Ammon's horn (tissue), 1 donor: ENCODE measurements around the gene TMEM120B.
"Not testable (repeated sequence)": the region's sequence is repeated elsewhere in the genome, so short reads cannot be mapped to it uniquely, and the experiment has no call there.

ENCODE experiments used
- DNase-seq: peaks from one replicate; pipeline ENCODE4 v3.0.0-alpha.2; 2016; ENCODE audit warnings: low spot score

Gene TMEM120B

GRCh38 chr12:121709478-121709961, 3.0 kb upstream of the TMEM120B start:
- no peak for DNase-seq

DNA sequence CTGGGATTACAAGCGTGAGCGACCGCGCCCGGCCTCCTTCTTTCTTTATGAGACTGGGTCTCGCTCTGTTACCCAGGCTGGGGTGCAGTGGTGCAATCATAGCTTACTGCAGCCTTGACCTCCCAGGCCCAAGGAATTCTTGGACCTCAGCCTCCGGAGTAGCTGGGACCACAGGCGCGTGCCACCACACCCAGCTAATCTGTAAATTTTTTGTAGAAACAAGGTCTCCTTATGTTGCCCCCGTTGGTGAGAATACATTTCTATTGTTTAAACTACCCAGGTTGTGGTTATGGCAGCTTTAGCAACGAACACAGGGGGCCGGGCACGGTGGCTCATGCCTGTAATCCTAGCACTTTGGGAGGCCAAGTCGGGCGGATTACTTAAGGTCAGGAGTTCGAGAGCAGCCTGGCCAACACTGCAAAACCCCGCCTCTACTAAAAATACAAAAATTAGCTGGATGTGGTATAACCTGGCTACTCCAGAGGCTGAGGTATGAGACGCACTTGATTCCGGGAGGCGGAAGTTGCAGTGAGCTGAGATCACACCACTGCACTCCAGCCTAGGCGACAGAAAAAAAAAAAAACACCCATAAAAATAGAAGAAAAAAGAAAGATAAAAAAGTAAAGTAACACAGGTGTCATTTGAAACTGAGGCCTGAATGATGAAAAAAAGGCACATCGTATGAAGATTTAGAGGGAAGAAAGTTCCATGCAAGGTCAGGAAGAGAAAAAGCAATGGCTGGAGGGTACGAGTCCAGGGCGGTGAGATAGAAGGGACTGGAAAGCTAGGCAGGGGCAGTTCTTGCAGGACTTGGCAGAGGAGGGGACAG, 977 bp upstream of the TMEM120B start:
- no peak for DNase-seq

DNA sequence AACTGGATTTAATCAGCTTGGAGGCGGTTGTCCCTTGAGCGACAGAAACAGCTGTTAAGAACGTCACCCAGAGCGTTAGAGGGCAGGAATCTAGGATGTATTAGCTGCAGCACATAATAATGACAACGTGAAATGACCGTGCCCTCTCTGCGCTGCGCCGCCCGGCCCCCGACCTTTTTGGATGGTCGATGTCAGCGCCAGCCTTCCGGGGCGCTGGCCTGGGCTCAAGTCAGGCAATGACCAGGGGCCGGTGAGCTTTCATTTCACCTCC, 427 bp upstream of the TMEM120B start:
- peak; percentile 40 for DNase-seq

GRCh38 chr12:121713257-121713777, 765 bp downstream of the TMEM120B start:
- DNase-seq: peak; percentile 13

DNA sequence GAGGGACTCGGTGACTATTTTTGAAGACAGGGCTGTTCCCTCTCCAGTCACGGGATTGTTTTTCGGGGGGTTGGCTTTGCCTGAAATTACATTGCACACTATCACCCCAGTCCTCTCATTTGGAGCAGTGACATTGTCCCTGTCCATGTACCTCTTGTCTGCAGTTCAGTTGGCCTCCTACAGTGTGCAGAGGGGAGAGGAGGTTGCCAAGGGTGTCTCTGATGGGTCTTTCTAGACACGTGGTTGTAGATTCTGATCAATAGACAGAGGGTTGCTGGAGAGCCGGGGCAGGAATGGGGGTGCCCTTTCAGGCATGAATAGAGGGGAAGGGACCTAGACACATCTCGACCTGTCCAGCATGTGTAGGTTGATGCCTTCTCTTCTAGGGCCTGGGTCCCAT, 1.2 kb downstream of the TMEM120B start:
- no peak for DNase-seq

DNA sequence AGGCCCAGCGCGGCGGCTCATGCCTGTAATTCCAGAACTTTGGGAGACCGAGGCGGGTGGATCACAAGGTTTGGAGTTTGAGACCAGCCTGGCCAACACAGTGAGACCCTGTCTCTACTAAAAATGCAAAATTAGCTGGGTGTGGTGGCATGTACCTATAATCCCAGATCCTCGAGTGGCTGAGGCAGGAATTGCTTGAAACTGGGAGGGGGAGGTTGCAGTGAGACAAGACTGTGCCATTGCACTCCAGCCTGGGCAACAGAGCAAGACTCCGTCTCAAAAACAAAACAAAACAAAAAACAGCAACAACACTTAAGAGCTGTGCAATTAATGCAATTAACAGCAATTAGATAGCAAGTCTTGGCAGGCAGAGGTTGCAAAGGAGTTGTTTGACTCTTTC, 2.5 kb downstream of the TMEM120B start:
- not testable (repeated sequence) for DNase-seq

DNA sequence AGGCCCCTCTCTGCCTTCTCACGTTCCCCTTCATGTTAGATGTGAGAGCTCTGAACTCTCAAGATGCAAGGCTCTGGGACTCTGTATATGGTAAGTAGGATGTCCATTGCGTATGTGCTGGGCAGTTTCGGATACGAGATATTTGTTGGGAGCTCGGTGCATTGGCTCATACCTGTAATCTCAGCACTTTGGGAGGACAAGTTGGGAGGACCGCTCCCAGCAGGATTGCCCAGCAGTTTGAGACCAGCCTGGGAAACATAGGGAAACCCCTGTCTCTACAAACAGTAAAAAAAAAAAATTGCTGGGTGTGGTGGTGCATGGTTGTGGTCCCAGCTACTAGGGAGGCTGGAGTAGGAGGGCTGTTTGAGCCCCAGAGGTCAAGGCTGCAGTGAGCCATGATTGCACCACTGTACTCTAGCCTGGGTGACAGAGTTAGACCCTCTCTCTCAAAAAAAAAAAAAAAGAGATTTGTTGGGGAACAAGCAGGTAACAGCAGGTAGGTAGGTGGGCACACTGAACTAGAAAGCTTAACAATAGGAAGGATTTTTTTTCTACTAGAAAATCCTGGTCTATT, 3.4 kb downstream of the TMEM120B start:
- no peak for DNase-seq

DNA sequence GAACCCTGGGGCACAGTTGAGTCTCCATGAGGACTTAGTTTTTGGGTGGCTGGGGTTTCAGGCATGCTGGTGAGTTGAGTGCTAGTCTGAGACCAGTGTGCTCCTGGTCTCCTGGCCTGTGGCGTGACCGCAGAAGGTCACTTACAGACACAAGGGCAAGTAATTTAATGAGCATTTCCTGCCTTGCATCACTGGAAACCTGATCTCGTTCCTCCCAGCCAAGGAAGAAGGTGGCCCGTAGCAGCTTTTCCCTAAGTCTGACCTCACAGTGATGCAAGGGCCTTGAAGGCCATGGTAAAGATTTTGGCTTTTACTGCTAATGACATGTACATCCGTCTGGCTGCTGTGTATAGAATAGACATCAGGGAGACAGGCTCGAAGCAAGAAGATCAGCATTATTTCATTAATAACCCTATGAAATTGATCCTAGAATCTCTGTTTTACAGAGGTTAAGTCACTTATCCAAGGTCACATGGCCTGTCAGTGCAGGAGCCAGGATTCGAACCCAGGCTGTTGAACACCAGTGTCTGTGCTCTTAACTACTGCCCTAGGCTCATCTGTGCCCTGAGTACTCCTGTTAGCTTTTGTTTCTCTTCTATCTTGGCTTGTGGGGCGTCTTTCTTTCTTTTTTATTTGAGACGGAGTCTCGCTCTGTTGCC, 4.6 kb downstream of the TMEM120B start:
- DNase-seq: no peak

DNA sequence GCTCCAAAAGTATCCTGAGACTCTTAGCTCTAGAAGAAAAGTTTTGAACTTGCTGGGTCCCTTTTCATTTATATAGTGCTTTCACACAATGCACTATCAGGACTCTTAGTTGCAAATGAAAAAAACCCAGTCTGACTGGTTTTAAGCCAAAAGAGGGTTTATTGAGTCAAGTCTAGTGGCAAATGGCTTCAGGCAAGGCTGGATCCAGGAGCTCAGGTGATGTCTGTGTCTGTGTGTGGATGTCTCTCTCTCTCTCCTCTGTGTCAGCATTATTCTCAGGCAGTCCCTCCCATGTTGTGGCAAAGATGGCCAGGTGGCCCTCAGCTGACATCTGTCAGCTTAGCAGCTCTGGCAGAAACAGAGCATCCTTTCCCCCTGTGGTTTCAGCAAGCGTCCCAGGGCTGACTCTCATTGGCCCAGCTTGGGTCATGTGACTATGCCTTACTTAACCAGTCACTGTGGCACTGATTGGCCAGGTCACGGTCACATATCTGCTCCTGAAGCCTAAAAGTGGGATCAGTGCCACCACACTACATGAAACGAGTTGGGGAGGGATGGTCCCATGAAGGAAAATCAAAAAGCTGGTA, 6.2 kb downstream of the TMEM120B start:
- no peak for DNase-seq

DNA sequence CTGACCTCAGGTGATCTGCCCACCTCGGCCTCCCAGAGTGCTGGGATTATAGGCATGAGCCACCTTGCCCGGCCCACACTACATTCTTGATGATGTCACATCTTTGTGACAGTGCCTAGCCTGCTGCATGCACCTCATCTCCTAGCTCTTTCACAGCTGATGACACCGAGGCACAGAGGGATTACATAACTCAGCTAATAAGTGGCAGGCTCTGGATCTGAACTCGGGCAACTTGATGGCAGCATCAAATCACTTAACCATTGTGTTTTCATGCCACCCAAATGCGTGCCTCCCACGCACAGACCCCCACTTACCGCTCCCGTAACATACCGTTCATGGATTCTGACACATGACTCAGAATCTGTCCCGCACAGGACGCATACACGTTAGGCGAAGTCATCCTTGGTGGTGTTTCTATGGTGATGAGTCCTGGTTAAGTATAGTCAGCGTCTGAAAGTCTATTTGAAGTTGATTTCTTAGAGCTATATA, 7.4 kb downstream of the TMEM120B start:
- DNase-seq: peak; percentile 28

DNA sequence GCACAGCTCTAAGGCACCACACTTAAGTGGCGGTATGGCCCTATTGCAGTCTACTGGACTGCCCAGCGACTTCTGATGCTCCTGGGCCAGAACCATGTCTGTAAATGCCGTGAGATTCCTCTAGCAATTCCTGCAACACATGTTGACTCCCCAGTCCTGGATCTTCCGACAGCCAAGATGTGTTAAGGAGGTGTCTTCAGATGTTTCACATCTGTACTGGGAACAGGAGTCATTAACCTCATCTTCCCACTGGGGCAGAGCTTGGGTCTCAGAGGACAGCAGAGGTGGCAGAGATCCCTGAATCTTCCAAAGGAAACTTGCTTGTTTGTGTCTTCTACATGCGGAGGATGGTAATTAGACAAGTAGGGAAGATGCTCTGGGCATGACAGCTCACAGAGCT, 8.2 kb downstream of the TMEM120B start:
- no peak for DNase-seq

- DNase-seq: no peak
These were observed 10.0 kb downstream of the TMEM120B start for GRCh38 chr12:121722511-121722910.

DNA sequence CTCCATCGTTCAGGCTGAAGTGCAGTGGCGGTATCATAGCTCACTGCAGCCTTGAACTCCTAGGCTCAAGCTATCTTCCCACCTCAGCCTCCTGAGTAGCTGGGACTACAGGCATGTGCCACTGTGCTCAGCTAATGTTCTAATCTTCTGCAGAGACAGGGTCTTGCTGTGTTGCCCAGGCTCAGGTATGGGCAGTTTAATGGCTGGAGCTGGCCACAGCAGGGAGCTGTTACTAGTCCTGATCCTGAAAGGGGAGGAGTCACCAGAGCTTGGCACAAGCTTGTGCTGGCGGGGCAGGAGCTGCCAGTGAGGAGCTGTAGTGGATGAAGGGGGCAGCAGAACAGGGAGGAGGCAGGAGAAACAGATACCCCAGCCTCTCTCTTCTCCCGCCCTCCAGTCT, 10.6 kb downstream of the TMEM120B start:
- DNase-seq: no peak

- DNase-seq: no peak
These were observed 12.4 kb downstream of the TMEM120B start for GRCh38 chr12:121724925-121725324.

DNA sequence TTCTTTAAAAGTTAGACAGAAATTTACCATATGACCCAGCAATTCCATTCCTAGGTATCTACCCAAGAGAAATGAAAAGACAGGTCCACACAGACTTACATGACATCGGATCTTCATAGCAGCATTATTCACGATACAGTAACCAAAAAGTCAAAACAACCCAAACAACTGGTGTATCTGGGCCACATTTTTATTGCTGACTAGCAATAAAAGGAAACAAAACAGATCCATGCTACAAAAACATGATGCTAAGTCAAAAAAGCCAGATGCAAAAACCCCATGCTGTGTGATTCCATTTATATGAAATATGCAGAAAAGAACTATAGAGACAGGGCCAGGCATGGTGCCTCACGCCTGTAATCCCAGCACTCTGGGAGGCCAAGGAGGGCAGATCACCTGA, 12.9 kb downstream of the TMEM120B start:
- no peak for DNase-seq

DNA sequence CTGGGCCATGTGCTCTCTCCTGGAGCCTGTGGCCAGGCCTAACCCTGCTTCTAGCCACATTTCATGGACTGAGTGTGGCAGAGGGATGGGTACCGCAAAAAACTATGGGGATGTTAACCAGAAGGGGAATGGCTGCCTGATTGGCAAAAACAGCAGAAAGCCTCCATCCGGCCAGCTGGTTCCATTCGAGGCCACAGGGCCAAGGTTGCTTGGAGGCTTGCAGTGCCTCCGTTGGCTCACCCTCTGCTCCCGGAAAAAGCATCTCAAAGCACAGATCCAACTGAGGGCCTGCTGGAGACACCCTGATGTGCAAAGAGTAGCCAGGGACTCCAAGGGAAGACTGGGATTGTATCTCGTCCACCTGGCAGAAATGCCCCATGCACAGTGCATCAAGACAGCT, 16.5 kb downstream of the TMEM120B start:
- DNase-seq: no peak

GRCh38 chr12:121731473-121731872, 18.9 kb downstream of the TMEM120B start:
- no peak for DNase-seq

- no peak for DNase-seq
These were observed 21.3 kb downstream of the TMEM120B start for GRCh38 chr12:121733849-121734248.

DNA sequence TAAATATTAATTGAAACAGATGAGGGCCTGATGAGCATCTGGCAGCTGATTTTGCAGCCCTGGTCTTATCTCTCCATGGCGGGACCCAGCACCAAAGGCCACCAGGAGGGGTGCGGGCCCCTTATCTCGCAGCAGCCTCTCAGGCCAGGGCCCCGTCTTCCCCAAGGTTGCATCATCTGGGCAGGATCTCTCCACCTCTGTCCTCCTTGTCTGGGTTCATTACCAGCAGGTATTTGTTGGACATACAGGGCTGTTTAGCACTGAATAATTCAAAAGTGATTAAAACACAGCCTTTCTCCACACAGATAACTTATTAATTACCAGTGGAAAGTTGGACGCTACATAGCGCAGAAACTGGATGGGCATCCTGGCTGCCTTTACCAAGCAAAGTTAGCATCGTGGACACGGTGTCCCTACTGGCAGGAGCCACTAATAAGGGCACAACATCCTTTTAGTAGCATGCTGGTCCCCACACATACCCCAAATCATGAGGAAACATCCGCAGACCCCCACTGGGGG, 25.8 kb downstream of the TMEM120B start:
- no peak for DNase-seq

DNA sequence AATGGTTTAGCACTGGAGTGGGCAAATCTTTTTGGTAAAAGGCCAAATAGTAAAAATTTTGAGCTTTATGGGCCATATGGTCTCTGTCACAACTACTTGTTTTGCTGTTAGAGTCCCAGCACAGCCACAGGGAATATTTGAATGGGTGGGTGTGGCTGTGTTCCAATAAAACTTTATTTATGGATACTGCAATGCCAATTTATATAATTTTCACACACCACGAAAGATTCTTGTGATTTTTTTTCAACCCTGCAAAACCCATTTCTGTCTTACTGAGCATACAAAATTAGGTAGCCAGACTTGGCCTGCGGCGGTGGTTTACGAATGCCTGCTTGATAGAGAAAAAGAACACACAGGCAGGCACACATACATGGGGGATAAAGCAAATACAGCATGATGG, 28.3 kb downstream of the TMEM120B start:
- no peak for DNase-seq

- no peak for DNase-seq
These were observed 29.2 kb downstream of the TMEM120B start for GRCh38 chr12:121741743-121742142.

DNA sequence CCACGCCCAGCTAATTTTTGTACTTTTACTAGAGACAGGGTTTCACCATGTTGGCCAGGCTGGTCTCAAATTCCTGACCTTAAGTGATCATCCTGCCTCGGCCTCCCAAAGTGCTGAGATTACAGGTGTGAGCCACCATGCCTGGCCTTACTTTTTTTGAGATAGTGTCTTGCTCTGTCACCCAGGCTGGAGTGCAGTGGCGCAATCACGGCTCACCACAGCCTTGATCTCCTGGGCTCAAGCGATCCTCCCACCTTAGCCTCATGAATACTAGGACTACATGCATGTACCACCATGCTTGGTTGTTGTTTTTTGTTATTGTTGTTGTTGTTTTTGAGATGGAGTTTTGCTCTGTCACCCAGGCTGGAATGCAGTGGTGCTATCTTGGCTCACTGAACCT, 33.0 kb downstream of the TMEM120B start:
- not testable (repeated sequence) for DNase-seq
